Skeletal muscle tissue (tissue), 4 donors: ENCODE data around the gene PRR33. TPM values are rescaled to one million over a fixed set of nuclear protein-coding genes. Genes with fewer than 3 reads are reported as not detected.
A peak's percentile ranks its signal among the peaks of the same experiment; 100 is the strongest.

Experiments used
- H3K27ac ChIP-seq: one replicate; pipeline ENCODE4 v1.7.0; 2013; ENCODE audit warnings: mild to moderate bottlenecking, low read depth, low read length, inconsistent platforms
- H3K27me3 ChIP-seq, 3 donors: one replicate each; pipeline ENCODE4 v1.7.0; 2013; ENCODE audit warnings: low read length in 3 of 3; ENCODE audit not compliant: control insufficient read depth in 3 of 3, insufficient read depth in 3 of 3
- H3K36me3 ChIP-seq, 3 donors: one replicate each; pipeline ENCODE4 v1.7.0; 2013; ENCODE audit warnings: low read length in 3 of 3; ENCODE audit not compliant: control insufficient read depth in 3 of 3, insufficient read depth in 3 of 3
- H3K4me1 ChIP-seq, 3 donors: one replicate each; pipeline ENCODE4 v1.7.0; 2013; ENCODE audit warnings: low read length in 3 of 3, mild to moderate bottlenecking in 3 of 3; ENCODE audit not compliant: control insufficient read depth in 3 of 3, insufficient read depth in 3 of 3
- H3K4me3 ChIP-seq, 3 donors: one replicate each; pipeline ENCODE4 v1.7.0; 2013; ENCODE audit warnings: low read length in 3 of 3
- H3K9ac ChIP-seq, 3 donors: one replicate each; pipeline ENCODE4 v1.7.0; 2013; ENCODE audit warnings: low read length in 3 of 3, mild to moderate bottlenecking in 3 of 3, moderate library complexity in 2 of 3, low read depth in 1 of 3
- H3K9me3 ChIP-seq, 3 donors: one replicate each; pipeline ENCODE4 v1.7.0; 2013; ENCODE audit warnings: low read length in 3 of 3; ENCODE audit not compliant: control insufficient read depth in 3 of 3
- total RNA-seq: library from RNA; depleted of rRNA; stranded (reverse); fragments of >200 nt; gene quantifications from one replicate; pipeline ENCODE4 v1.2.3, GENCODE V29; 2014
- donor health status: Osteomylitis.

Gene PRR33
- total RNA-seq, 1 donor from 2014 or later: 1.0 TPM

DNA sequence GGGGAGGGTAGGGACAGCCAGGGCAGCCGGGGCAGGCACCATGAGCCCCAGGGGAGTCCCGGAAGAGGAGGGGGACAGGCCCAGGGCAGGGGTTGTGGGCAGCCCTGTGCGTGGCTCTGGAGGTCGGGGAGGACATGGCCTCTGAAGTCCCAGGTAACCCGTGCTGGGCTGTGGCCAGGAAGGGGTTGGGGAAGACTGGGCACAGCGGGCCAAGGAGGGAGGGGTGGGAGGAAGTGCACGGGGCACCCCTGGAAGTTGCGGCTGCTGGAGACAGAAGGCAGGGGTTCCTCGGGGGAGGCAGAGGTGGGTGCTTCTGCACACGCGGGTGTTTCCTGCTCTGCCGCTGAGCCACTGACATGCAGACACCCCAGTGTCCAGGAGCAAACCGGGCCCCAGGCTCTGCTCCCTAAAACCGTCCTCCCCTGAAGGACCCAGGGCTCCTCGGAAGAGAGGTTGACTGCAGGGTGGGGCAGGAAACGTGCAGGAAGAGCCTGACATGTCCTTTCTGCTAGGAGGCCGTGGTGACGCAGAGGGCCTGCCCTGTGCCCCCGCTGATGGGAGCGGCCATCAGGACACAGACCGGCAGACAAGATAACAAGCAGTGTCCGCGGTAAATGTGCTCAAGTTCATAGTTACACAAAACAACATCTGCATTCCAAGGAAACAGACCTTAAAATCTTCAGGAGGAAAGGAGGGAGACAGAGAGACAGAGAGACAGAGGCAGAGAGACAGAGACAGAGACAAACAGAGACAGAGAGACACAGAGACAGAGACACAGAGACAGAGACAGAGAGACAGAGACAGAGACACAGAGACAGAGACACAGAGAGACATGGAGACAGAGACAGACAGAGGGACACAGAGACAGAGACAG lies 47.2 kb downstream of the PRR33 start:
- Histone ChIP-seq H3K9me3 (no peaks in the 10 kb centered on the region), H3K36me3 (peaks cover 3 to 5% (median 5%) of the 10 kb centered on the region in 3 donors), H3K27ac (no peak overlapping the region), H3K27me3 (peaks cover 0 to 4% (median 0%) of the 10 kb centered on the region in 3 donors), H3K4me1 (peaks cover 18 to 53% (median 25%) of the 10 kb centered on the region in 3 donors), H3K9ac (peak overlapping the region in 1 of 3 donors; percentile 16), H3K4me3 (no peak overlapping the region)

DNA sequence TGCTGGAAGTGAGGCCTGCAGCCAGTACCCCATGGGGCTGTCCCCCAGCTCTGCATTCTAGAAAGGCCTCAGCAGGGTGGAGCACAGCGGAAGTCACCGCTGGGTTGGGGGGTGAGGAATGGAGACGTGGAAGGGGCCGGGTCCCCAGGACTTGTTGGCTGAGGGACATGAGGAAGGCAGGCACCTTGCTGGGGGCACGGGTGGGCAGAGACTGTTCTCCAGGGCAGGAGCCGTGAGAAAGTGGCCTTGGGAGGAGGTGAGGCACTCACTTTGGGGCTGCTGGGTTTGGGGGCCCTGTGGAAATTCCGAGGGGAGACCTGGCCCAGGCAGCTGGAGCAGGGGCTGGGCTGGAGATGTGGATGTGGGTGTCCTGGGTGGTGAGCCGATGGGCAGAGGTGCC lies 47.9 kb downstream of the PRR33 start:
- Histone ChIP-seq H3K4me1 (peaks cover 18 to 49% (median 21%) of the 10 kb centered on the region in 3 donors), H3K9ac (peak overlapping the region in 1 of 3 donors; percentile 16), H3K36me3 (peaks cover 3 to 5% (median 5%) of the 10 kb centered on the region in 3 donors), H3K4me3 (no peak overlapping the region), H3K27ac (no peak overlapping the region), H3K9me3 (no peaks in the 10 kb centered on the region), H3K27me3 (peaks cover 0 to 4% (median 0%) of the 10 kb centered on the region in 3 donors)

DNA sequence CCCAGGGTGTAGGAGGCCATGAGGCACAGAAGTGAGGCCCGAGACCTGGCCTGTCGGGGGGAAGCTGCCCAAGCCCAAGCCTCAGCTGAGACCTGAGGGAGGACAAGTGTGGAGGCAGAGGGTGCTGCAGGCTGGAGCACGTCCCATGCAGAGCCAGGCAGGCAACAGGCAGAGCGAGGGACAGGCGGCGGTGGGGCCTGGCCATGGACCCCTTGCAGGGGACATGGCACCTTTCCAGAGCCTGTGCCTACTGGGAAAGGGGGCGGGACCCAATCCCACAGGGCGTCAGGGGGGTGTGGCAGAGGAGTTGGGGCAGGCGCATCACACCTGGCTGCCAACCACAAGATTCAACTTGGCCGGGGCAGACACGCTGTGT lies 48.6 kb downstream of the PRR33 start:
- Histone ChIP-seq H3K27ac (peak overlapping the region; percentile 56), H3K4me3 (no peak overlapping the region), H3K9ac (peak overlapping the region in 1 of 3 donors; percentile 85), H3K9me3 (no peaks in the 10 kb centered on the region), H3K27me3 (no peaks in the 10 kb centered on the region), H3K4me1 (peaks cover 15 to 49% (median 18%) of the 10 kb centered on the region in 3 donors), H3K36me3 (peaks cover 3 to 5% (median 5%) of the 10 kb centered on the region in 3 donors)

DNA sequence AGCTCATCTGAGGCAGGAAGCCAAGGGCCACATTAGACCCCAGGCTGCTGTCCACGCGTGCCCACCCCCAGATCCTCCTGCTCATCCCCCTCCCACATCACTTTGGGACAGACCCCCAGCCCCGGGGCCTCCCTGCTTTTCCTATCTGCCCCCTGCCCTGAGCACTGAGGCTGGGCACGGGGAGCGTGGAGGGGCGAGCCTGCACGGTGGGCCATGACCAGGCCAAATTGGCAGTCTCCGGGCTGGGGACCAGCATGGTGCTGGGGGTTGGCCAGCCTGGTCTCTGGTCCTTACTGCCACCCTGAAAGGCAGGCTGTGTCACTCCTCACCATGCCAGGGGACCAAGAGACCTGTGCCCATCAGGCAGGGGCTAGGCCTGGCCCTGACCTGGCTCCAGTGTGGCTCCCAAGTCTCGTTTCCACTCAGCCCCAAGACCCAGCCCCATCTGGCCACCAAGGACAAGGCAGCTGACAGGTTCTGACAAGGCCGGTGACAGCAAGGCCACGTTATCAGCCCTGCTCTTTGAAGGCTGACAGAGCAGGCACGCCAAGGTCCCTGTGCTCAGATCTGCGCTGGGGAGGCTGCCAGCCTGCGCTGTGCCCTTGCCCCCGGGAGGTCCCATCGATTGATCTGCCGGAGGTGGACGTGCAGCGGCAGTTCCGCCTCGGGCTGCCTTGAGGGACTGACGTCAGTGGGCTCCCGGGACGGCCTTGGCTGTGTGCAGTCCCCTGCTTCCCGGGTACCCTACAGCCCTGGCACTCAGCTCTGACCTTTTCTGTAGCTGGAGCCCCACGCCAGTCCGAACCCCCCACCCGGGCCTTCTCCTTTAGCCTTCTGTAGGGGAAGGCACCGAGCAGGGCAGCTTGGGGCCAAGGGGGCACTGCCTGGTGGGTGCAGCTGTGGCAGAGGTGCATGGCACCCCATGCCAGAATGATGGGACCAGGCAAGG lies 49.3 kb downstream of the PRR33 start:
- peaks cover 19 to 55% (median 23%) of the 10 kb centered on the region in 3 donors for H3K4me1 ChIP-seq
- peaks cover 3 to 5% (median 5%) of the 10 kb centered on the region in 3 donors for H3K36me3 ChIP-seq
- H3K9me3 ChIP-seq: no peaks in the 10 kb centered on the region
- no peaks in the 10 kb centered on the region for H3K27me3 ChIP-seq
- H3K4me3 ChIP-seq: peak overlapping the region in 1 of 3 donors; percentile 65
- H3K9ac ChIP-seq: peak overlapping the region; percentile 72 to 90 (median 85)
- H3K27ac ChIP-seq: peak overlapping the region; percentile 56

DNA sequence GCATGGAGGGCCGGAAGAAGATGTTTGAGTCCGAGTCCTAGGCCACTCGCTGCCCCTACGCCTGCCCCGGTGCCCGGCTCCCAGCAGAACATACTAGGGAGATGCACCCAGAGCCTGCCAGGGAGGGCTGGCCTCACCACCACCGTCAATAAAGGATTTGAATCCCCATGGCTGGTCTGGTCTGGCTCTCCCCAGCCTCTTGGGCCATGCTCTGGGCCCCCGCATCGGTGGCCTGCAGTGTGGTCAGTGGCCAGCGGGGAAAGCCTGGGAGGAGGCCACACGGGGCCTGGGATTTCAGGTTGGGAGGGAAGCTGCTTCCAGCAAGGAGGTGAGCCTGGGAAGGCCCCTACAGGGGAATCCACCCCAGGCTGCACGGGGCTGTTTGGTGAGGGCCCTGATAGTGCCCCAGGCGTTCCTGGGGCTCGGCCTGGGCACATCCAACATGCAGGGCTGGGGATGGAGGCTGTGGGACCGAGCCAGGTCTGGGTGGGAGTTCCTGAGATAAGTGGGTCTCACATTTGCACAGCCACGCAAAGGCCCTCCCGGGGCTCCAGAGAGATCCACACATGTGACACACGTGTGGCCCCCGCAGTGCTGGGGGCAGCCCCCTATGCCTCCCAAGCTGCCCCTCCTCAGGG lies 50.1 kb downstream of the PRR33 start:
- Histone ChIP-seq H3K36me3 (peaks cover 3 to 5% (median 5%) of the 10 kb centered on the region in 3 donors), H3K27me3 (no peaks in the 10 kb centered on the region), H3K9ac (peak overlapping the region; percentile 63 to 90 (median 85)), H3K4me3 (peak overlapping the region; percentile 54 to 79 (median 65)), H3K4me1 (peaks cover 21 to 62% (median 22%) of the 10 kb centered on the region in 3 donors), H3K9me3 (no peaks in the 10 kb centered on the region), H3K27ac (peak overlapping the region; percentile 56)

DNA sequence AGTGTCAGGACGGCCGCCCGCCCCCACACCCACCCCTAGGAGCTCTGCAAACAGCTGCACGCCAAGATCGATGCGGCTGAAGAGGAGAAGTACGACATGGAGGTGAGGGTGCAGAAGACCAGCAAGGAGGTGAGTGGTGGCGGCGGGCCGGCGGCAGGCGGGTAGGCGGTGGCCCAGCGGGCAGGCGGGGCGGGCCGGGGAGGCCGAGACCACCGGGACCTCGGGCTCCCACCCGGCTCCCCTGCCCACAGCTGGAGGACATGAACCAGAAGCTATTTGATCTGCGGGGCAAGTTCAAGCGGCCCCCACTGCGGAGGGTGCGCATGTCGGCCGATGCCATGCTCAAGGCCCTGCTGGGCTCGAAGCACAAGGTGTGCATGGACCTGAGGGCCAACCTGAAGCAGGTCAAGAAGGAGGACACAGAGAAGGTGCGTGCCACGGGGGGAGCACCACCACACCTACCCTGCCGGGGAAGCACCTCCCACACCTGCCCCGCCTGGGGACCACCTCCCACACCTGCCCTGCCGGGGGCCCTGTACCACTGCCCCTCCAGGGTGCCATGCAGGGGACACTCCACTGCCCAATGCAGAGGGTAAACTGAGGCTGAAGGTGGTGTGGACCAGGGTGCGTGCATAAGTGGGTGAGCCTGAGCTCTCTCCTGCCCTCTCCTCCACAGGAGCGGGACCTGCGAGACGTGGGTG lies 50.8 kb downstream of the PRR33 start:
- Histone ChIP-seq H3K36me3 (peaks cover 3 to 5% (median 5%) of the 10 kb centered on the region in 3 donors), H3K27ac (peak overlapping the region; percentile 56), H3K4me1 (peaks cover 21 to 62% (median 21%) of the 10 kb centered on the region in 3 donors)

DNA sequence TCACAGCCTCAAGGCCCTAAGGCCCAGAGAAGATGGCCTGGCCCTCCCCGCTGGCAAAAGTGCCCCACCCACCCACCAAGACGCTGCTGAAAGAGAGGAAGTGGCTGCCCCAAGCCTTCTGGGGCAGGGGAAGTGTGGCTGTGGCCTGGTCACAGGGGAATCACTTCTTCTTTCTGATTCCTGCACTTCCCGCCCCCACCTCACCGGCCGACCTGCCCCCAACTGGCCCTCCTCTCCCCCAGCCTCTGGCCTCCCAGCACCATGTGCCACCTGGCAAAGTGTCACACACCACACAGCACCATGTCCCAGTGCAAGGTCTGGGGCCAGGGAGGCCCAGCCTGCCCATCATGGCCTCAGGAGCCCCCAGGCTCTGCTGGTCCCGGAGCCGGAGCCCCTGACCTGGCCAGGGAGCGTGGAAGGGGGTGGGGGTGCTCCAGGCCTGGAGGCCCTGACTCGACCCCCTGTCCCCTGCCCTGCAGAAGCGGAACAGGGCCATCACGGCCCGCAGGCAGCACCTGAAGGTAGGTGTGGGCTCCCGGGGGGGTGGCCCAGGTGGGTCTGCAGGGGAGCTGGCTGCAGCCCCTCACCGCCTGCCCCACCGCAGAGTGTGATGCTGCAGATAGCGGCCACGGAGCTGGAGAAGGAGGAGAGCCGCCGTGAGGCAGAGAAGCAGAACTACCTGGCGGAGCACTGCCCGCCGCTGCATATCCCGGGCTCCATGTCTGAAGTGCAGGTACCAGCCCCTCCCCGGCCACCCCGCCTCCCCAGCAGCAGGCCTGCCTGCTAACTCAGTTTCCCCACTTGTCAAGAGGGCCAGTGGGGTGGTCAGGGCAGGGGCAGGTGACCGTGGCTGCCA lies 51.5 kb downstream of the PRR33 start:
- peak overlapping the region; percentile 69 to 79 (median 70) for H3K4me3 ChIP-seq
- peaks cover 21 to 62% (median 21%) of the 10 kb centered on the region in 3 donors for H3K4me1 ChIP-seq
- no peaks in the 10 kb centered on the region for H3K27me3 ChIP-seq

More for the DNA sequence above, 50.8 kb downstream of the PRR33 start:
- peak overlapping the region; percentile 63 to 90 (median 85) for H3K9ac ChIP-seq
- H3K9me3 ChIP-seq: no peaks in the 10 kb centered on the region
- H3K27me3 ChIP-seq: no peaks in the 10 kb centered on the region
- H3K4me3 ChIP-seq: peak overlapping the region; percentile 54 to 79 (median 70)

DNA sequence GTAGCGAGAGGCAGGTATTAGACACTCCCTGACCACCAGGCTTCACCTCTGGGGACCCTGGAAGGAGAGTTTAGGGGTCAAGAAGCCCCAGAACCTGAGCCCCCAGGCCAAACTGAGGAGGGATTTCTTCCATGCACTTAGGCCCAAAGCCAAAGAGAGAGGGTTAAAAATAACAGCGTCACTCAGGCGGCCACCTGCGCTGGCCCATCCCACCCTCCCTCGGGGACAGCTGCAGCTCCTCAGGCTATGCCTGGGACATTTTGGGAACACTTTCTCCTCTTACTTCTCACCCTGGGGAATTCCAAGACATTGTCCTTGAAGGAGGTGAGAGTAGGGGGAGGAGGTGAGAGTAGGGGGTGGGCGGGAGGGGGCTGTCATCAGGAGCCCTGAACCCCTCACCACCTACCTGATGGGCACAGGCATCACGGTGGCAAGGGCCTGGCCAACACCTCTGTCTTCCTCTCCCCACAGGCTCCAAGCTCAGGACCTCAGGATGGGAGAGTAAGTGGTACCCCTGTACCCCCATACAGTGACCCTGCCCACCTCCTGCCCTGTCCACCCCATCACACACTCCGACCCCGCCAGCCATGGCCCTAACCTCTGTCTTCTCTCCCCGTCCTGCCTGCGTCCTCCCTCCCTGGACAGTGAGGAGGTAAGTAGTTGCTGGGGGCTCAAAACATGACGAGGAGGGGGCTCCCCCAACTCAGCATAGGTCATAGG lies 52.3 kb downstream of the PRR33 start:
- peak overlapping the region; percentile 80 to 90 (median 85) for H3K9ac ChIP-seq
- peaks cover 18 to 54% (median 21%) of the 10 kb centered on the region in 3 donors for H3K4me1 ChIP-seq
- H3K27me3 ChIP-seq: peaks cover 0 to 1% (median 0%) of the 10 kb centered on the region in 3 donors
- H3K9me3 ChIP-seq: no peaks in the 10 kb centered on the region
- H3K4me3 ChIP-seq: peak overlapping the region; percentile 69 to 79 (median 70)
- peak overlapping the region; percentile 96 for H3K27ac ChIP-seq
- peaks cover 3 to 5% (median 5%) of the 10 kb centered on the region in 3 donors for H3K36me3 ChIP-seq

More for the DNA sequence above, 51.5 kb downstream of the PRR33 start:
- H3K27ac ChIP-seq: peak overlapping the region; percentile 92
- H3K9me3 ChIP-seq: no peaks in the 10 kb centered on the region
- peak overlapping the region; percentile 80 to 90 (median 85) for H3K9ac ChIP-seq
- H3K36me3 ChIP-seq: peaks cover 3 to 5% (median 5%) of the 10 kb centered on the region in 3 donors
